Posterior vena cava (tissue), 2 donors: ENCODE data around the gene N4BP2. TPM values are rescaled to one million over a fixed set of nuclear protein-coding genes. Genes with fewer than 3 reads are reported as not detected.
"Not testable (repeated sequence)": the region's sequence is repeated elsewhere in the genome, so short reads cannot be mapped to it uniquely, and the experiment has no call there.

ENCODE experiments used
- DNase-seq: peaks from one replicate; pipeline ENCODE4 v3.0.0-alpha.2; 2020; ENCODE audit warnings: low spot score
- intact Hi-C, 2 donors: fragments of 100-400 bp; cut with DNase I; formaldehyde crosslinking; loops; one replicate each; pipeline versions ENCODE4 v1.14.1 to v1.14.2; 2022 to 2023
- long read RNA-seq, 2 donors: library from polyadenylated mRNA; unstranded; transcript quantifications; one replicate each; pipeline ENCODE4 v2.0.0, GENCODE V29; 2020 to 2021
- total RNA-seq, 2 donors: library from RNA; stranded (reverse); fragmentation: NEBNext Ultra II Directional; extraction: Animal tissue kit (Norgen Biotek cat#: 25700); gene quantifications; one replicate each; pipeline ENCODE4 v1.2.1, GENCODE V29; 2021
- donor health status: DM: yes; HTN: yes; CAD: no.
- donor health status: DM: yes; HTN: yes; CAD: no.

N4BP2 gene
- 1 to 10 TPM; 7.9 to 9.1 TPM for total RNA-seq
- long read RNA-seq, donor 1, partial matches to known transcripts = 0 of 2 reads
- long read RNA-seq, donor 1, other reads (novel, unspliced or antisense) = 2 of 2 reads
- long read RNA-seq, donor 2, partial matches to known transcripts = 2 of 5 reads
- long read RNA-seq, donor 2, other reads (novel, unspliced or antisense) = 2 of 5 reads

- DNase-seq = peak; percentile 94
- intact Hi-C loops = no loop called here
Measured at GRCh38 chr4:40056716-40057585, at the start of gene N4BP2. Gene N4BP2, plus strand, starts transcription at chr4:40056850. Its CDS starts 40,491 bp downstream, at chr4:40097341.

- DNase-seq = peak; percentile 9
- intact Hi-C loops = no loop called here
Measured at GRCh38 chr4:40016007-40016406, 40.6 kb upstream of the N4BP2 start.

GRCh38 chr4:40020221-40020620 is 36.4 kb upstream of the N4BP2 start:
- DNase-seq = peak; percentile 66
- intact Hi-C loops = no loop called here

- intact Hi-C loops, DNase-seq: not testable (repeated sequence)
Measured at GRCh38 chr4:40021116-40021515, 35.5 kb upstream of the N4BP2 start.

- DNase-seq, intact Hi-C loops: not testable (repeated sequence)
Measured at GRCh38 chr4:40024049-40024448, 32.6 kb upstream of the N4BP2 start.

GRCh38 chr4:40032785-40033184 is 23.9 kb upstream of the N4BP2 start:
- intact Hi-C loops = no loop called here
- no peak for DNase-seq

GRCh38 chr4:40033613-40034012 is 23.0 kb upstream of the N4BP2 start:
- intact Hi-C loops = no loop called here
- no peak for DNase-seq

GRCh38 chr4:40038977-40039376 is 17.7 kb upstream of the N4BP2 start:
- DNase-seq = no peak
- intact Hi-C loops = no loop called here

GRCh38 chr4:40040908-40041307 is 15.7 kb upstream of the N4BP2 start:
- intact Hi-C loops = no loop called here
- DNase-seq = no peak

GRCh38 chr4:40043786-40044185 is 12.9 kb upstream of the N4BP2 start:
- DNase-seq = no peak
- intact Hi-C loops = no loop called here

GRCh38 chr4:40046311-40046980 is 10.2 kb upstream of the N4BP2 start:
- DNase-seq = no peak
- intact Hi-C loops = no loop called here

GRCh38 chr4:40053161-40053560 is 3.5 kb upstream of the N4BP2 start:
- intact Hi-C loops = no loop called here
- no peak for DNase-seq

GRCh38 chr4:40055511-40055862 is 1.2 kb upstream of the N4BP2 start:
- intact Hi-C loops = no loop called here
- DNase-seq = no peak

GRCh38 chr4:40055863-40056715 is 561 bp upstream of the N4BP2 start:
- intact Hi-C loops = no loop called here

GRCh38 chr4:40057586-40058091 is 989 bp downstream of the N4BP2 start:
- intact Hi-C loops = no loop called here
- DNase-seq = no peak

More at GRCh38 chr4:40055863-40056715, 561 bp upstream of the N4BP2 start:
- DNase-seq = peak; percentile 93

- no peak for DNase-seq
- intact Hi-C loops = no loop called here
Measured at GRCh38 chr4:40058121-40058520, 1.5 kb downstream of the N4BP2 start.

- DNase-seq = no peak
- intact Hi-C loops = no loop called here
Measured at GRCh38 chr4:40058854-40059253, 2.2 kb downstream of the N4BP2 start.

- intact Hi-C loops = no loop called here
- no peak for DNase-seq
Measured at GRCh38 chr4:40059362-40059761, 2.7 kb downstream of the N4BP2 start.

GRCh38 chr4:40065010-40065409 is 8.4 kb downstream of the N4BP2 start:
- no peak for DNase-seq
- intact Hi-C loops = no loop called here
